Activated naive CD4-positive, alpha-beta T cell treated with anti-CD3 and anti-CD28 coated beads, Interleukin-2, amount 50 U/mL, for 72 hours (primary cell): ENCODE results near the gene RNASE12. TPM values are rescaled to one million over a fixed set of nuclear protein-coding genes. Genes with fewer than 3 reads are reported as not detected.
"Not testable (repeated sequence)": the region's sequence is repeated elsewhere in the genome, so short reads cannot be mapped to it uniquely, and the experiment has no call there.

Experiments used
- ATAC-seq, 2 donors: fragments of 150-1000 bp; cut with Tn5 transposase; 2 replicates each; pipeline ENCODE4 v1.10.0; 2021; ENCODE audit warnings: mild to moderate bottlenecking in 2 of 2, moderate library complexity in 2 of 2
- DNase-seq, 2 donors: peaks; one replicate each; pipeline ENCODE4 v3.0.0; 2021 to 2022; ENCODE audit warnings: low spot score in 2 of 2
- H3K27ac Mint-ChIP-seq, 2 donors: one replicate each; pipeline ENCODE4 v1.8.0; 2022; ENCODE audit warnings: mild to moderate bottlenecking in 2 of 2, mixed read lengths in 2 of 2
- H3K36me3 Mint-ChIP-seq, 2 donors: one replicate each; pipeline ENCODE4 v1.8.0; 2022; ENCODE audit warnings: mixed read lengths in 2 of 2
- H3K9me3 Mint-ChIP-seq, 2 donors: one replicate each; pipeline ENCODE4 v1.8.0; 2022; ENCODE audit warnings: mixed read lengths in 2 of 2
- total RNA-seq, 2 donors: library from RNA; stranded (reverse); gene quantifications; one replicate each; pipeline ENCODE4 v1.2.3, GENCODE V29; 2022

RNASE12 gene
- not detected for total RNA-seq

- Mint-ChIP-seq H3K36me3 (no peaks in the 10 kb centered on the region), H3K27ac (no peak within 1 kb of the TSS), H3K9me3 (peaks cover 0 to 2% of the 10 kb centered on the region in 2 donors)
- ATAC-seq (no peak), DNase-seq (no peak)
These were observed at the start of gene RNASE12 for GRCh38 chr14:20591235-20591634. Gene RNASE12 (minus strand): TSS chr14:20591376. CDS start chr14:20590723, 653 bp downstream.

- peaks cover 0 to 8% of the 10 kb centered on the region in 2 donors for H3K36me3 Mint-ChIP-seq
- ATAC-seq (peak; percentile 83 to 84), DNase-seq (peak; percentile 65 to 66)
- H3K9me3 Mint-ChIP-seq, result no peaks in the 10 kb centered on the region
- H3K27ac Mint-ChIP-seq, result peak overlapping the region; percentile 97 to 99
These were observed 41.9 kb upstream of the RNASE12 start for GRCh38 chr14:20632831-20633691.

DNA sequence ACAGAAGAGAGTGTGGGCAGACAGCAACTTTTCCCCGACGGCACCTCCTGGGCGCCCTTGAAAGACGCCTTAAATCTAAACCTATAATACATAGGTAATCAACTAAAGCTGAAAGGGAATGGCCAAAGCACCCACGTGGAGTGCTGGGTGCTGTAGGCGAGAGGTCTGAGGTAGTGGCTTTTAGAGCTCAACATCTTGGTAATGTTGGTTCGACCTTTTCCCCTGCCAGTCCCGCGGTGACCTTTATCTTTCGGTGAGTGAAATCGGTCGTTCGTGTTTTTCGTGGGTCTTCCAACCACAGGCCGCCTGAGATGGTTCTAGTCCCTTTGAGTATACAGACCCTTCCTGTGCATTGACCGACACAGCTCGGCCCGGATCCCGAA lies 41.3 kb upstream of the RNASE12 start:
- H3K36me3 Mint-ChIP-seq, result peaks cover 0 to 8% of the 10 kb centered on the region in 2 donors
- DNase-seq (peak in 1 of 2 donors; percentile 36), ATAC-seq (peak; percentile 46 to 59)
- no peaks in the 10 kb centered on the region for H3K9me3 Mint-ChIP-seq
- H3K27ac Mint-ChIP-seq, result peak overlapping the region; percentile 97 to 99

DNA sequence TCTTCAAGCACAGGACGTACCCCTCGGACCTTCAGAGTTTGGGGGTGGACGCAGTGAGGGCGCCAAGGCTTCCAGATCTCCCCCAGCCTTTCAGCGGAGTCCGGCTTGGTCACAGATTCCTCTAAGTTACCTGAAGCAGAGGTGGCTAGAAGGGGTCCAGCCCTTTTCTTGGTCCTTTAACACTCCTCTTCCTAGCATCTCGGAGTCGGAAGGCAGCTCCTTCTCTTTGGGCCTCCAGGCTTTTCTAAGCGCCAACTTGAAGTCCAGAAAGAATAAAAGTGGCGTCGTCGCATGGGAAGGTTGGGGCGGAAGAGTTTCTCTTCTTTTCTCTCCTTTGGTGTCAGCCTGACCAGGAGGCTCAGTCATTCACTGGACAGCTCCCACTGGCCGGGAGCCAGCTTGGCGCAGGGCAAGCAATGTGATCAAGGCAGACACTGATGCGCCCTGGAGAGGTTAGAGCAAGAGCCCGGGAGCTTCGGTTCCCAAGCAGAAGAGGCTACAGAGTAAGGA lies 40.8 kb upstream of the RNASE12 start:
- peak overlapping the region in 1 of 2 donors; percentile 97 for H3K27ac Mint-ChIP-seq
- peaks cover 0 to 8% of the 10 kb centered on the region in 2 donors for H3K36me3 Mint-ChIP-seq
- no peaks in the 10 kb centered on the region for H3K9me3 Mint-ChIP-seq
- DNase-seq, result peak in 1 of 2 donors; percentile 11
- peak; percentile 7 to 11 for ATAC-seq

DNA sequence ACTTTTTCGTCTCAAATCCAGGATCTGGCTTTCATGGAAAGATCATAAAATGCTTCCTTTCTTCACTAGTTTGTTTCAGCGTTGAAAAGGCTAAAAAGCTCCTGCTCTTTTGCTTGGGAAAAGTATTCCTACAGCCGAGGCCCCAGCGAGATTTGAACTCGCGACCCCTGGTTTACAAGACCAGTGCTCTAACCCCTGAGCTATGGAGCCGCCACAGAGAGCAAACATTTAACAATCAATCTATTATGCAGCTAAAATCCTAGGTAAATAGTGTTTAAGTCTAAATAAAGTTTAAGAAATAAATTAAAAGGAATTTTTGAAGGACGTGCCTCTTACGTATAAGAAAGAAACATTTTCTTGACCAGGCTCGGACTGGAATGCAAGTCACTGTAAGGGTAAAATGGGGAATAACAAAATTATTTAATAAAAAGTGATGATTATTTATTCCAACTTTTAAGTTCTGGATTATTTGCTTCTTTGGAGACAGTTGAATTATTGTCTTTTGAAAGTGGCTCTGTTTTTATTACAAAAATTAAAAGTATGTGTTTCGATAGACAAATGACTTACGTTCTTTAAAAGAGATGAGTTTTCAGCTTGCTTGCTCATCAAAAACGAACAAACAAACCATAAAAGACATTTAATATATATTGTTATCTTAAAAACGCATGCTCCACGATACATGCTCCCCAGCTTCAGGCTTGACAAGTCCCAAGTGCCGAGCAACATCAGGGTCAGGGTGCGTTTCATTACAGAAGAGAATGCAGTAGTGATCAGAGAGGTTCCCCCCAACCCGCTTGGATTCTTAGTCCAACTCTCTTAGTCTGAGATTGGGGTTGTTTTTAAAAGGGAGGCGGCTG lies 40.1 kb upstream of the RNASE12 start:
- no peak for ATAC-seq
- peak in 1 of 2 donors; percentile 65 for DNase-seq
- Mint-ChIP-seq H3K36me3 (peaks cover 0 to 8% of the 10 kb centered on the region in 2 donors), H3K27ac (peak overlapping the region; percentile 72 to 98), H3K9me3 (no peaks in the 10 kb centered on the region)

GRCh38 chr14:20630340-20631022 lies 39.3 kb upstream of the RNASE12 start:
- Mint-ChIP-seq H3K9me3 (no peaks in the 10 kb centered on the region), H3K36me3 (peaks cover 0 to 8% of the 10 kb centered on the region in 2 donors), H3K27ac (peak overlapping the region; percentile 72 to 98)
- ATAC-seq (peak; percentile 12 to 31), DNase-seq (no peak)

GRCh38 chr14:20628063-20628854 lies 37.1 kb upstream of the RNASE12 start:
- DNase-seq, result no peak
- H3K9me3 Mint-ChIP-seq, result no peaks in the 10 kb centered on the region
- no peak overlapping the region for H3K27ac Mint-ChIP-seq
- H3K36me3 Mint-ChIP-seq, result peaks cover 0 to 8% of the 10 kb centered on the region in 2 donors
- ATAC-seq, result no peak

DNA sequence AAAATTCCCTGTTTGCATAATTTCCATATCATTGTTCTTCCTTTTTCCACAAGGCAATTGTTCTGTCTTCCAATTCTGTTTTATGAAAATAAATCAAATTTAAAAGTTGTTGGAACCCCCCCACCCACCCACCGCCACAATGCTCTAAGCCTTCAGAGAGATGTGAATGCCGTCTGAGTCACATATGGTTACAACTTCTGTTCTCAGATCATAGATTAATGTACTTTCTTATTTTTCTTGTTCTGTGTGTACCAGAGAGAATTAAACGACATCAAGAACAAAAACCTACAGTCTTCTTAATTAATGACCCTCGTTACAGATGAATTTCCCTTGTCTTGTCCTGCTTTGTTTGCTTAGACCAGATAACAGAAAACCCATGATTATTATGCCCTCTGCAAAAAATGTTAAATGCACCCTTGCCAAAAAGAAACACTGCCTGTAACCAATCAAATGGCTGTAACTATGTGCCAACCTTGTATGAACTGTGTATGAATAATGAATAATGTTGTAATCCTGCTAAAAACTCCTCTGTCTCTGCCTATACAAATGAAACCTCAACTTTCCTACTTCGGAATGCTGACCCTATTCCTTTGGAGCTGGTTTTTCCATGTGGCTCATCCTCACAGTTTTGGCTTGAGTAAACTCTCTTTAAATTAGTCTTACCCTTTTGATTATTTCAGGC lies 36.3 kb upstream of the RNASE12 start:
- H3K27ac Mint-ChIP-seq, result no peak overlapping the region
- H3K36me3 Mint-ChIP-seq, result peaks cover 0 to under 1% of the 10 kb centered on the region in 2 donors
- DNase-seq, result no peak
- ATAC-seq, result no peak
- no peaks in the 10 kb centered on the region for H3K9me3 Mint-ChIP-seq

GRCh38 chr14:20626274-20626673 lies 35.1 kb upstream of the RNASE12 start:
- H3K9me3 Mint-ChIP-seq, result no peaks in the 10 kb centered on the region
- ATAC-seq (peak; percentile 24 to 30), DNase-seq (no peak)
- H3K36me3 Mint-ChIP-seq, result peaks cover 0 to 6% of the 10 kb centered on the region in 2 donors
- no peak overlapping the region for H3K27ac Mint-ChIP-seq

- peak; percentile 30 to 42 for ATAC-seq
- Mint-ChIP-seq H3K36me3 (peaks cover 0 to 6% of the 10 kb centered on the region in 2 donors), H3K27ac (peak overlapping the region; percentile 90 to 98), H3K9me3 (no peaks in the 10 kb centered on the region)
- peak in 1 of 2 donors; percentile 39 for DNase-seq
These were observed 33.4 kb upstream of the RNASE12 start for GRCh38 chr14:20624495-20625070.

DNA sequence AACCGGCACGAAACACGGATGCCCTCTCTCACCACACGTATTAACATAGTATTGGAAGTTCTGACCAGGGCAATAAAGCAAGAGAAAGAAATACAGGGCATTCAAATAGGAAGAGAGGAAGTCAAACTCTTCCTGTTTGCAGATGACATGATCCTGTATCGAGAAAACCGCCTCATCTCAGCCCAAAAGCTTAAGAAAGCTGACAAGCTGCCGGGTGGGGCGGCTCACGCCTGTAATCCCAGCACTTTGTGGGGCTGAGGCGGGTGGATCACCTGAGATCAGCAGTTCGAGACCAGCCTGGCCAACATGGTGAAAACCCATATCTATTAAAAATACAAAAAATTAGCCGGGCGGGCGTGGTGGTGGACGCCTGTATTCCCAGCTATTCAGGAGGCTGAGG lies 32.6 kb upstream of the RNASE12 start:
- Mint-ChIP-seq H3K36me3 (peaks cover 0 to 6% of the 10 kb centered on the region in 2 donors), H3K27ac (peak overlapping the region in 1 of 2 donors; percentile 90), H3K9me3 (no peaks in the 10 kb centered on the region)
- ATAC-seq (no peak), DNase-seq (no peak)

DNA sequence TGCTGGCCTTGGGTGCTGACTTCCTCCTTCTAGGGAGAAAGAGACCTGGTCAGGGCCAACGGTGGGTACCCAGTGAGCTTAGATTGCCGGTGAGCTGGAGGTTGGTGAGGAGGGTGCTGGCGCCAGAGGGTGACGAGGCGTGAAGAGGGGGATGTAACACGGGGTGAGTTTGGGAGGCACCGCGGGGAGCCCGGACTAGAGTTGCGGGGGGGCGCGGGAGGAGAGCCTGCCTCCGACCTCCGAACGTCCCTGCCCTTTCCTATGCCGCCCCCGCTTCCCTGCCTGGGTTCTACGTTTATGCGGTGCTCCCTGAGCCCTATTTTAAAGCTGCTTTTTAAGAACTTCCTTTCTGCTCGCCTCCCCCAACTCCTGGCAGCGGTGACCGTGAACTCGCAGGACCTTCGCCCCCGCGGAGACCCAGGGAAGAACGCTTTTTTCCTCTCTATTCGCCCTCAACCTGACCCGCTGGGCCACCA lies 31.7 kb upstream of the RNASE12 start:
- Mint-ChIP-seq H3K9me3 (no peaks in the 10 kb centered on the region), H3K27ac (no peak overlapping the region), H3K36me3 (peaks cover 0 to 6% of the 10 kb centered on the region in 2 donors)
- DNase-seq (no peak), ATAC-seq (peak in 1 of 2 donors; percentile 13)

DNA sequence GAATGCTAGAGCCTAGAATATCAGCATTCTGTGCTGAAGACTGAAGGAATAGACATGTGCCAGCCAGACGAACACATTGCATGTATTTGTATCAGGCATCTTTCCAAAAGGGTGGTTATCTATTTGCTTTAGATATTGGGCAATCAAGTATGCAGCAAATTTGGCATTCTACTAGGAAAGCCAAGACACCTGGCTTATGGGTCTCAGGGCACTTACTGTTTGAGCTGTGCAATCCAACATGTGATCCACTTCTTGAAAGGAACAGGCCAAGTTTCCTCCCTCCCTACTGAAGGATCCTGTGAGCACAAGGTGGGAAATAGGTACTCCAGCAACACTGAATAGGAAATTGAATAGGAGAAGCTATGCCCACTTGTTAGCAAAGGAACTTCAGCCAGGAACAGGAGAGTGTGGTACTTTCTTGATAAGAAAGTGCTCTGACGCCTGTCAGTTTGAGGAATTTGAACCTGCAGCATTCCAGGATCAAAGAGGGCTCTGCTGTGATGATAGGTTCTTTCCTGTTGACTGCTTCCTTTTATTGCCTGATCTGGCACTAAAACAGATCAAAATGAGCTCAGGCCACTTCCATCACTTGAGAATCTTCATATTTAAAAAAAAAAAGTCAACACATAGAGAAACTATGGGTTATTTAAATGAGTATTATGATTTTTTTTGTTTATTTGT lies 29.8 kb upstream of the RNASE12 start:
- Mint-ChIP-seq H3K9me3 (no peaks in the 10 kb centered on the region), H3K36me3 (peaks cover 0 to 6% of the 10 kb centered on the region in 2 donors), H3K27ac (no peak overlapping the region)
- DNase-seq, result no peak
- no peak for ATAC-seq

DNA sequence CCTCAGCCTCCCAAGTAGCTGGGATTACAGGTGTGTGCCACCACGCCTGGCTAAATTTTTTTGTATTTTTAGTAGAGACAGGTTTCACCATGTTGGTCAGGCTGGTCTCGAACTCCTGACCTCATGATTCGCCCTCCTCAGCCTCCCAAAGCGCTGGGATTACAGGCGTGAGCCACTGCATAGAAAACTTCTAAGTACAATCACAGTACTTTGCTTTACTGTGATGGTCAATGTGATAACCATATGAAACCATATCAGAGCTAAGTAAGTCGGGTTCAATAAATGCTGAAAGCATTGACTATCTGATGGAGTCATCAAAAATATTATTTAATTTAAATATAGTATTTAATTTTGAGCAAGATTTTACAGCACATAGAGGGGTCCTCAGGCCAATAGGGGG lies 28.5 kb upstream of the RNASE12 start:
- H3K27ac Mint-ChIP-seq, DNase-seq, H3K36me3 Mint-ChIP-seq, ATAC-seq, H3K9me3 Mint-ChIP-seq: not testable (repeated sequence)
